ENCODE data around the gene CEMIP. TPM values are rescaled to one million over a fixed set of nuclear protein-coding genes. Genes with fewer than 3 reads are reported as not detected.

Gene CEMIP
- total and polyA plus RNA-seq, 2 of the 4 experiments (the other 2 are of a cell fraction): 63.8 to 78.0 TPM

DNA sequence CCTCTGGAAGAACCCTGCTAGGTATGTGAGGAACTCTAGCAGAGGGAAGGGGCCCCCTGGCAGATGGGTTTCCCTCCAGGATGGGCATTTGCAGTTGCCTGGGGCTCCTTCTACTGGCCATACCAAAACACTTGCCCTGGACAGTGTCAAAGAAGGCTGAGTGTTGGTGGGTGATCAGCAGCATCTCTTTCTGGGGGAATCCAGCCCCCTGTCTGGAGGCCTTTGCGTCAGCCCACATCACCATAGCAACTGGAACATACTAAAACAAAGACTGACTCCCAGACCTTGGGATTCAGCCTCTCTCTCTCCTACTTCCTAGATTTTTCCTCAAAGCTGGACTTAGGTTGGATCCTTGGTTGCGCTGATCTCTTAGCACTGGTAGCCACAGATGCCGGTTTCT, 8.1 kb downstream of the CEMIP start:
- TF ChIP-seq, protein P1, sequence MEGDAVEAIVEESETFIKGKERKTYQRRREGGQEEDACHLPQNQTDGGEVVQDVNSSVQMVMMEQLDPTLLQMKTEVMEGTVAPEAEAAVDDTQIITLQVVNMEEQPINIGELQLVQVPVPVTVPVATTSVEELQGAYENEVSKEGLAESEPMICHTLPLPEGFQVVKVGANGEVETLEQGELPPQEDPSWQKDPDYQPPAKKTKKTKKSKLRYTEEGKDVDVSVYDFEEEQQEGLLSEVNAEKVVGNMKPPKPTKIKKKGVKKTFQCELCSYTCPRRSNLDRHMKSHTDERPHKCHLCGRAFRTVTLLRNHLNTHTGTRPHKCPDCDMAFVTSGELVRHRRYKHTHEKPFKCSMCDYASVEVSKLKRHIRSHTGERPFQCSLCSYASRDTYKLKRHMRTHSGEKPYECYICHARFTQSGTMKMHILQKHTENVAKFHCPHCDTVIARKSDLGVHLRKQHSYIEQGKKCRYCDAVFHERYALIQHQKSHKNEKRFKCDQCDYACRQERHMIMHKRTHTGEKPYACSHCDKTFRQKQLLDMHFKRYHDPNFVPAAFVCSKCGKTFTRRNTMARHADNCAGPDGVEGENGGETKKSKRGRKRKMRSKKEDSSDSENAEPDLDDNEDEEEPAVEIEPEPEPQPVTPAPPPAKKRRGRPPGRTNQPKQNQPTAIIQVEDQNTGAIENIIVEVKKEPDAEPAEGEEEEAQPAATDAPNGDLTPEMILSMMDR (conservative IDR thresholded peaks at IDR 0.05; ENCODE audit: low read depth, low read length): peak; percentile 34; the same call in 1 of the 2 replicates
- TF ChIP-seq RFX5 (IDR thresholded peaks at IDR 0.05; ENCODE audit: low read depth, low read length): no peak
- peaks cover 72% of the 10 kb centered on the region for H3K36me3 ChIP-seq (ENCODE audit: control insufficient read depth, insufficient read depth, low read length)
- no peaks in the 10 kb centered on the region for H3K27me3 ChIP-seq (ENCODE audit: control insufficient read depth, insufficient read depth, low read length)
- peak; percentile 40 for DNase-seq
- peak overlapping the region; percentile 11 for H2AK9ac ChIP-seq (replicated peaks; ENCODE audit: low read depth, low read length, poor library complexity)
- no peak overlapping the region for H3K4me3 ChIP-seq (ENCODE audit: insufficient read depth, low read depth, low read length)
- no peak overlapping the region for H4K91ac ChIP-seq (ENCODE audit: insufficient read depth, low read depth, low read length)
- peak overlapping the region; percentile 28; the same call in 1 of the 2 replicates for H3K4ac ChIP-seq (ENCODE audit: low read depth, low read length)
- H4K20me1 ChIP-seq (ENCODE audit: insufficient read depth, low read length): peaks cover 81% of the 10 kb centered on the region
- peak overlapping the region; percentile 48; the same call in 1 of the 2 replicates for H2BK20ac ChIP-seq (ENCODE audit: low read depth, low read length)
- H2BK15ac ChIP-seq (ENCODE audit: low read depth, low read length): peak overlapping the region; percentile 19; the same call in 2 of the 3 replicates
- H3K9ac ChIP-seq (ENCODE audit: low read depth, low read length): no peak overlapping the region
- peak overlapping the region; percentile 64 for H2BK5ac ChIP-seq (ENCODE audit: low read depth, low read length, poor library complexity, severe bottlenecking)
- peak overlapping the region; percentile 84; the same call in 1 of the 2 replicates for H3K27ac ChIP-seq (ENCODE audit: insufficient read depth, low read length)
- peak; percentile 6; the same call in 1 of the 2 replicates for ATAC-seq (ENCODE audit: low read depth)
- H3K18ac ChIP-seq (ENCODE audit: low read depth, low read length): no peak overlapping the region; the same call in 1 of the 2 replicates
- H4K5ac ChIP-seq (ENCODE audit: low read depth, low read length): no peak overlapping the region; the same call in 1 of the 2 replicates
- H3K23ac ChIP-seq (ENCODE audit: low read depth, low read length): 0 out of 2 replicates have a peak overlapping the region, but pooled peaks have one; percentile 26
- peak overlapping the region; percentile 42 for H2BK120ac ChIP-seq (ENCODE audit: low read depth, low read length)
- peaks cover 9 to 48% of the 10 kb centered on the region in 2 experiments; a peak in 3 of 4 replicates for H3K79me1 ChIP-seq (ENCODE audit: low read depth in 1 of 2, low read length in 2 of 2)
- BruUV-seq (replicated peaks): no TSS peak
- H3K4me2 ChIP-seq (ENCODE audit: low read depth, low read length): no peak overlapping the region; the same call in 1 of the 2 replicates
- H3K4me1 ChIP-seq (ENCODE audit: control insufficient read depth, insufficient read depth, low read length): peaks cover 26% of the 10 kb centered on the region
- peak overlapping the region; percentile 27 to 37; a peak in 1 of 4 replicates for H4K8ac ChIP-seq (ENCODE audit: low read depth in 2 of 2, low read length in 2 of 2)
- no peak overlapping the region for H3K56ac ChIP-seq (ENCODE audit: extremely low read depth, insufficient read depth, low read length)
- H3K9me1 ChIP-seq (ENCODE audit: insufficient read depth, low read length): peaks cover 11% of the 10 kb centered on the region
- in situ Hi-C loops (cut with MboI; ENCODE audit: low sequenced_read_pairs): no loop called here
- intact Hi-C loops (cut with micrococcal nuclease): no loop called here
- peak overlapping the region; percentile 91; the same call in 1 of the 2 replicates for H2AK5ac ChIP-seq (ENCODE audit: low read depth, low read length)
- no peak overlapping the region for H2AFZ ChIP-seq (replicated peaks; ENCODE audit: low read length, poor library complexity)
- WGBS, 2 experiments (ENCODE audit: extremely low coverage in 2 of 2, insufficient read length in 1 of 2): 100% methylated on average over 2 of the region's 3 CpGs; no CpG with 5 or more reads in 1 of the 2 experiments
- CTCF ChIA-PET: interaction anchor here (0.6 to 1.2 kb wide), 2 partner anchors 219 to 478 kb away, joined by 3 to 5 read pairs; no protein-coding TSS in a partner anchor
- dilution Hi-C loops (cut with HindIII; ENCODE audit: low sequenced_read_pairs, unreplicated experiment): no loop called here
- POLR2A ChIA-PET (ENCODE audit: unreplicated experiment): no interaction called here
- H3K14ac ChIP-seq (replicated peaks; ENCODE audit: low read depth, low read length): peak overlapping the region; percentile 77
- no peaks in the 10 kb centered on the region for H3K9me3 ChIP-seq (ENCODE audit: control insufficient read depth, insufficient read depth, low read length)

Data from IMR-90 (cell line).